Activated CD4-positive, alpha-beta T cell treated with anti-CD3 and anti-CD28 coated beads, Interleukin-2, amount 50 U/mL, for 48 hours (primary cell): ENCODE data around the gene ANXA2.

Experiments
- DNase-seq, 2 experiments: peaks; one replicate each; pipeline ENCODE4 v3.0.0-alpha.2; 2020

ANXA2 gene

GRCh38 chr15:60363903-60364611 is 33.7 kb downstream of the ANXA2 start:
- DNase-seq: no peak

DNA sequence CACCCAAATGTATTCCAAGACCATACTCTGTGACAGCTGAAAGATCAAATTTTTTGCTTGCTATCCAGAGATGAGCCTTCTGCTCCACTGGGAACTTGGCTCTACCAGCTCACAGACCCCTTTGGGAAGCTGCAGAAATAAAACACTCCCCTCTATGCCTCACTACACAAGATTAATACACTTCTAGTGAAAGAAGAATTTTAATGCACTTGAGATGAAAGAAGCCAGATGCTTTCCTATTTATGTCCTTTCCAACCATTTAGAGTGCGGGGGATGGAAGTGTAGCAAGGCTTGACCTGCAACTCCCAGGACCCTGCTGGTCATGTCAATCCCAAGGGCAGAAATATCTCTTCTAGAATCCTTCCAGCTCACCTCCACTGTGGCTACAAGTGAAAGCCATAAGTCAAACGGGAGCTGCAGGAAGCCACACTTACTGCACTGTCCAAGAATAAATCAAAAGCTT is 34.7 kb downstream of the ANXA2 start:
- DNase-seq: no peak

DNA sequence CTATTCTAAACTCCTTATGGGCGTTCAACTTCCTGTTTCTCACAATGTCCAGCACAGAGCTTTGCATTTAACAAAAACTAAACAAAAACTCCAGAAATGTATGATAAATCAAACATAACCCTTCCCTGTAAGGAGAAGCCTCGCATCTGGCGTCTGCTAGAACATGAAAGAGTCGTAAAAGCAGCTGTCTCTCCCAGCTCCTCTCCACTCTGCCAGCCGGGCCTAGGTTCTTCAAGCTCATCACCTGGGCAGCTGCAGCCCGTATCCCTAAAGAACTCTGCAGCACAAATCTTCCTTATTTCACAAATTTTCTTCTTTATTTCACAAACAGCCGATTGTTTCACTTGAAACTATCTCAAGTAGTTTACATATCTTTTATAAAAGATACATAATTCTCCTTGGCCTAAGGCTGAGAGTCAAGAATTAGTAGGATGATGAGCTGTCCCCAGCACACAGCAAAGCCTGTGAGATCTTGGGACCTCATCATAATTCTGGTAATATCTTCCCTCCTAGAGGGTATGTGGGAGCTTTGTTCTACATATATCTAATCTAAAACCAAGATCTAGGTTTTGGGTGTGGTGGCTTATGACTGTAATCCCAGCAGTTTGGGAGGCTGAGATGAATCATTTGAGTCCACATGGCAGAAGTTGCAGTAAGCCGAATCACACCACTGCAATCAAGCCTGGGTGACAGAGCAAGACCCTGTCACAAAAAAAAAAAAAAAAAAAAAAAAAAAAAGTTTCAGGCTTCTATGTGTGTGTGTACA is 35.3 kb downstream of the ANXA2 start:
- peak; percentile 36 to 55 for DNase-seq

DNA sequence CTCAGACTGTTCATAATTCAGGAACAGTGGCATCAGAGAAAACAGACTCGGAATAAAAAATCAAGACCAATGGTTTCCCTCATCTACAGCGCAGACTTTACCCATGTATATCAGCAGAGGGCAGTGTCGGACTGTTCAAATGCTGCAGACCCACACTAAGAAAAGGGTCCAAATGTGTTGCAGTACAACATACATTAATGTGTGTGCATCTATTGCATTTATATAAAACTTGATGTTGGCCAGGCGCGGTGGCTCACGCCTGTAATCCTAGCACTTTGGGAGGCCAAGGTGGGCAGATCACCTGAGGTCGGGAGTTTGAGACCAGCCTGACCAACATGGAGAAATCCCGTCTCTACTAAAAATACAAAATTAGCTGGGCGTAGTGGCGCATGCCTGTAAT is 38.0 kb downstream of the ANXA2 start:
- DNase-seq: peak; percentile 30 to 46

DNA sequence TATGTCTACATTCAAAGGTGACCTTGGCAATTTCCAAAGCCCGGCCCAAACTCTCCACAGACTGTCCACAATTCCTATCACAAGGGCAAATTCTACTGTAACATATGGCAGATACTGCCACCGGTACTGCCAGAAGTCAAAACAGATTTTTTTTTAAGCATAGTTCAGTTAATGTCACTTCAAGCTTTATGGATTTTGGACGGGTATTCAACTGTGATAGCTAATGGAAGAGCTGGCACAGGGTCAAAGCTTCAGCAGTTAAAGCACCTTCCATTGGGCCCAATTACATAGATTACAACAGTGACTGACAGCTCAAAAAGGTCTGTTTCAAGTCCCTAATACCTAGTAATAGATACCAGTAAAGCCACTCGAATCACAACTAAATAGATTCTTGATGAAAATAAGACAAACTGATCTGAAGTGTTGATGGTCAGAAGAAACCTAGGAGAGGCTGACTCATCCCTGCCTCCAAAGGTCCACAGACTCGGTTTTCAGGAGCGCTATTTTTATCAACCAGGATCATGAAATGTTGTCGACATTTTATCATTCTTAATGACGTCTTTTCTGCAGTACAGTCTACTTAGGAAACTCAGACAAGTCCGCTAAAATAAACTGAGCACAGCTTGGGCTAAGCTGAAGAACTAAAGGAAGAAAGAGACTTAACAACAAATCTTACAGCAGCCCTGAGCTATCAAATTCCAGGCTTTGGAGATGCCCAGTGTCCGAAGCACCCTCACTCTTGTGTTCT is 38.7 kb downstream of the ANXA2 start:
- no peak for DNase-seq

DNA sequence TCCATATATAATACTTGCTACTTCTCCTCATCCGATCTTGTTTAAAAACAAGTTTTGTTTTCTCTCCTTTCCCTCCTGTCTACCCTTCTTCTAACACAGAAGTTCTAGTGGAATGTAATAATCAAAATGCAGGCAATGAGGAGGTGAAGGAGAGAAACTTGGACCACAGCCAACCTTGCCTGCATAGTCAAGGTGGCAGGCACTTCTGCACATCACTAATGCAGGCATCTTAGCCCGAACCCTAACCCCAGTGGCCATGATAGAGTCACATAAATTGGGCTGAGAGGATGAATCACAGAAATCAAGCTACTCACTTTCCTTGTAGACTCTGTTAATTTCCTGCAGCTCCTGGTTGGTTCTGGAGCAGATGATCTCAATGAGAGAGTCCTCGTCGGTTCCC is 41.0 kb downstream of the ANXA2 start:
- no peak for DNase-seq

DNA sequence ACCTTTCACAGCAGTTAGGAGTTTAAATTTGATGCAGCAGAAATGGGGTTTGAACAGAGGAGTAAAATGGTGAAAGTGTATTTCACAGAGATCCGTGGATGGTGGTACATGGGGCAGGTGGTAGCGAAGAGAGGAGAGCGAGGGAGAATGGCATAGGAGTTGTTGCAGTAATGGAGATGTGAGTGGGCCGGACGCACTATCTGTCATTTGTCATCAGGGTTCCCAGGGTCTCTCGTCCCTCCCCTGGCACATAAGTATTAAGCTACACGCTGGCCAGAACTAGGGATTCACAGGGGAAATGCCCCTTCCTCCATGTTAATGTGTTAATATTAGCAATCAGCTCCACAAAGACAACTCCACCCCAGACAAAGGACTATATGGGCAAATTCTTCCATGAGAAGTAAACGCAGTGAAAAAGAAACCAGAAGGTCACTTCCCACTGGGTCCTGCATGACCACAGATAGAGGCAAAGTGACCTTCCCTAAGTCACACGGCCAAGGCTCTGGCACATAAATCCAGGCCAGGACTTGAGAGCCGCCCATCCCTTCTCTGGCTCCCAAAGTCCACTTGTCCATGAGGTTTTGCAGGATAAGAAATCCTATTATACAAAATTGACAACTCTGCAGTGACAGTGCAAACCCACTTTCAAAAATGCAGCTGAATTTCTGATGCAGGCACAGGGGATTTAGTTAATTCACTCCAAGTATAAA is 42.5 kb downstream of the ANXA2 start:
- DNase-seq: no peak

GRCh38 chr15:60353245-60353920 is 44.4 kb downstream of the ANXA2 start:
- no peak for DNase-seq

DNA sequence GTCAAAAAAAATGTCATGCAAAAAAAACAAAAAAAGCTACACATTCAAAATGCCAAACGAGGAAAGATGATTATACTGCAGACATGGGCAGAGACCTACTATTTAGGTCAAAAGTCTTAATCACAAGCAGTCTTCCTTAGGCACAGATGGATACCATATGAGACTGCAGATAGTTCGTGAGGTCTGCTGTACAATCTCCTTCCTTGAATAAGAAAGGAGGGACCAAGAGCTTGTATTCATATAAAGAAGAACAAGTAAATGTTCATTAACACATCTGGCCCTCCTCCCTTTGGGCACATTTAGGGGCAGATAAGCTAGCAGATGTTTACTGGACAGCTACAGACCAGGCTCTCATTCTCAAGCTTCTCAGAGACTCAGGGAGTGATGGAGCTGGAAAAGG is 45.3 kb downstream of the ANXA2 start:
- no peak for DNase-seq

DNA sequence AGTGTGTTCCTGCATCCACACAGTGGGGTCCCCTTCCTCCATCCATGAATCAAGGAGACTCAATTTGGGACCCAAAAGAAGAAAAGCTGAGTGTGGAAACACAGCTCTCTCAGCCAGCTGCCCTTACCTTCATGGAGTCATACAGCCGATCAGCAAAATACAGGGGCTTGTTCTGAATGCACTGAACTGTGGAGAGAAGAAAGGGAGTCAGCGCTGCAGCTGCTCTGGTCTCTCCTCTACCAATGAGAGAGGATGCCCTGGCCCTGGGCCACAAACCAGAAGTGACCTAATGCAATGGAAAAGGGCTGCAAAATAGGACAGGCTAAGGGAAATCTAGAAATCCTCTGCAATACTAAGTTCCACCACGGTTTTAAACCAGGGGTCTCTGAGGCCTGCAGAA is 46.7 kb downstream of the ANXA2 start:
- DNase-seq: no peak

GRCh38 chr15:60350108-60350507 is 47.7 kb downstream of the ANXA2 start:
- no peak for DNase-seq

DNA sequence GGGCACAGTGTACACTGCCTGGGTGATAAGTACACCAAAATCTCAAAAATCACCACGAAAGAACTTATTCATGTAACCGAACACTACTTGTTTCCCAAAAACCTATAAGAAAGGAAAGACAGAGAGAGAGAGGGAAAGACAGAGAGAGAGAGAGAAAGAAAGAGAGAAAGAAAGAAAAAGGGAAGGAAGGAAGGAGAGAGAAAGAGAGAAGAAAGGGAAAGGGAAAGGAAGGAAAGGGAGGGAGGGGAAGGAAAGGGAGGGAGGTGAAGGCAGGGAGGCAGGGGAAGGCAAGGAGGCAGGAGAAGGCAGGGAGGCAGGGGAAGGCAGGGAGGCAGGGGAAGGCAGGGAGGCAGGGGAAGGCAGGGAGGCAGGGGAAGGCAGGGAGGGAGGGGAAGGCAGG is 48.2 kb downstream of the ANXA2 start:
- no peak for DNase-seq

DNA sequence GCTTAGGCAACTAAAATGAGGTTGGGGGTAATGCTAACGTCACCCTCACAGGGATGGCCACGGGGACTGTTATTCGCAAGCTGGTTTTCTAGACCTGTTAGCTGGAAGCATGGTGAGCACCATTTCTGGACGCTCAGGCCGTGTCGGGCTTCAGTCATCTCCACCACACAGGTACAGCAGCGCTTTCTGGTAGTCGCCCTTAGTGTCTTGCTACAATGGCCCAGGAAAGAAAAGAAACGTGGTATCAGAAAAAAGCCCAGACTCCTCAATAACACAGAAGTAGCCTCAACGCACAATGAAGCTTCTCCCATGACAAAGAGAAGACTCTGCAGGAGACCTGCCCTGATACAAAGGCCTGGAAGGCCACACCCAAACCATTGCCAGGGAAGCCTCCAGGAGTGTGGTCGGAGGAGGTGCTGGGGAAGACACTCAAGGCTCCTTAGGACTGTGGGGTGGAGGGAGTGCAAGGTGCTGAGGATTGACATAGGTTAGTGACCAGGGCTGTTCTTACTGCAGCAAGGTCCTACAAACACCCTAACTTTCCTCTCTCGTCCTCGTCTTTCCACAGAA is 50.2 kb downstream of the ANXA2 start:
- DNase-seq: no peak

DNA sequence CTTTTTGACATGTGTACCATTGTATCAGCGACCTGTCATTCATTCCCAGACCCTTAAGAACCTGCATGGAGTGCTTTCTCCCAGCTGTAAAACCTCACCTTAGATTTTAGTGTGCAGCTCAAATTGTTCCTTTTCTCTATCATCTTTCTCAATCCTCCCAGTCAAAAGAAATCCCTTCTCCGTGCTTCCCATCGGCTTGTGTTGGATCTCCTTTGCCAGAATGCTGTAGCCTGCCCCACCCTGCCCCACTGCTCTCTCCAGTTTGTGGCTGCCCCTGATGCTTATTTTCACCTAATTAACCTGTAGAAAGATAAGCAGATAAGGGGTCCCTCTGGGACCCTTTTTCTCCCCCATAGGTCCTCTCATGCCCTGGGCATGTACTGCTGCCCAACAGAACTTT is 51.1 kb downstream of the ANXA2 start:
- DNase-seq: no peak

DNA sequence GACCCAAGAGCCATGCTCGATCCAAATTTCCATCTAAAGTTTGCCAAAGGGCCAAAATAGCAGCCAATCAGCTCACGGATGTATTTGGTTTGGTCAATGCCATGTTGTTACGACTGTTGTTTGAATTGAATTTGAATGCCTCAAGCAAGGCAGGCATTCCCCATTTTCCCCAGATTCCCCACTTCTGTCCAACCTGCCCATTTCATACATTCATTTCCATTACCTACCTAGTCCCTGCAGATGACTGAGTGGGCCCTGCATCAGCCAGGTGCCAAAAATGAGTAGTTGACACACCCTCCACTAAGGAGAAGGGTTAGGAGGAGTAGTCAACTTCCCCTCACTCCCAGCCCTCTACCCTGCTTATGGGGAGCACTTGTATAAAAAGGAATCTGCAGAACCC is 51.7 kb downstream of the ANXA2 start:
- no peak for DNase-seq

GRCh38 chr15:60345598-60345997 is 52.2 kb downstream of the ANXA2 start:
- DNase-seq: no peak

GRCh38 chr15:60344987-60345386 is 52.8 kb downstream of the ANXA2 start:
- no peak for DNase-seq

- DNase-seq: no peak
Measured at GRCh38 chr15:60344461-60344860, 53.3 kb downstream of the ANXA2 start.

GRCh38 chr15:60343221-60343970 is 54.4 kb downstream of the ANXA2 start:
- no peak for DNase-seq

GRCh38 chr15:60340207-60340921 is 57.4 kb downstream of the ANXA2 start:
- DNase-seq: no peak

DNA sequence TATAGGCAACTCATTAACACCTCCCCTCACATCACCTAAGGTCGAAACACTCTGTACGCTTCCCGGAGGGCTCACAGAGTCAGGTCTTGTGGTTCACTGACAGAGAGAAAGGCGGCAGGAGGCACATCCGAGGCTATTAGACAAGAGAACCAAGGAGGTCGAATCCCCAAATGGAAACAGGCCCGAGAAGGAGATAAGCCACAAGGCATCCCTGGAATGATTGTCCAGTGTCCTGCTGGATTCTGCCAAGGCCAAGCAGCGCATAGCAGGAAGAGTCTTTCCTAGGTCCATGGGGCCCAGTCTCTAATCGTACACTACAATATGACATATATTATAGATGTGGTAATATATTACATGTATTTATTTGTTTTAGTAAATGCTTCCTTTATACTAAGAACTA is 58.5 kb downstream of the ANXA2 start:
- DNase-seq: no peak
